OCI-LY1 (cell line): ENCODE data around the gene LYRM2.

Experiments used
- H2AFZ ChIP-seq: fragments of 200-600 bp; sonication (generic), shearing (Covaris generic); 2 replicates; pipeline ENCODE4 v1.6.0; 2014; ENCODE audit warnings: antibody characterized with exemption, mild to moderate bottlenecking, low read length
- H3F3A ChIP-seq: fragments of 200-600 bp; sonication (generic), shearing (Covaris generic); 2 replicates; pipeline ENCODE4 v1.6.0; 2014; ENCODE audit warnings: mild to moderate bottlenecking, antibody characterized with exemption, low read length, moderate library complexity; ENCODE audit not compliant: insufficient read depth
- H3K27ac ChIP-seq: fragments of 200-600 bp; sonication (generic); 2 replicates; pipeline ENCODE4 v1.5.1; 2014; ENCODE audit warnings: low read length, mixed run types, mild to moderate bottlenecking, low read depth; ENCODE audit not compliant: poor library complexity, severe bottlenecking
- H3K27me3 ChIP-seq: fragments of 200-600 bp; sonication (generic); 2 replicates; pipeline ENCODE4 v1.6.0; 2014; ENCODE audit warnings: antibody characterized with exemption, mild to moderate bottlenecking, low read length, moderate library complexity; ENCODE audit not compliant: insufficient read depth
- H3K36me3 ChIP-seq: fragments of 200-600 bp; sonication (generic); 2 replicates; pipeline ENCODE4 v1.6.1; 2014; ENCODE audit warnings: mild to moderate bottlenecking, antibody characterized with exemption, low read length, moderate library complexity, mixed read lengths; ENCODE audit not compliant: insufficient read depth
- H3K4me1 ChIP-seq: fragments of 200-600 bp; sonication (generic); 2 replicates; pipeline ENCODE4 v1.5.1; 2014; ENCODE audit warnings: mild to moderate bottlenecking, low read length, moderate library complexity; ENCODE audit not compliant: insufficient read depth, severe bottlenecking
- H3K4me2 ChIP-seq: fragments of 200-600 bp; sonication (generic), shearing (Covaris generic); 2 replicates; pipeline ENCODE4 v1.6.1; 2014; ENCODE audit warnings: low read length
- H3K4me3 ChIP-seq: fragments of 200-600 bp; sonication (generic); 2 replicates; pipeline ENCODE4 v1.5.1; 2014; ENCODE audit warnings: low read length, low read depth, mild to moderate bottlenecking, mixed read lengths; ENCODE audit not compliant: poor library complexity, severe bottlenecking
- H3K79me2 ChIP-seq: fragments of 200-600 bp; shearing (Covaris generic); 2 replicates; pipeline ENCODE4 v1.6.1; 2016; ENCODE audit warnings: mixed run types, low read length, mixed read lengths; ENCODE audit not compliant: insufficient read depth
- H3K9ac ChIP-seq: fragments of 200-600 bp; sonication (generic), shearing (Covaris generic); 2 replicates; pipeline ENCODE4 v1.6.1; 2014; ENCODE audit warnings: mild to moderate bottlenecking, low read length, mixed read lengths
- H3K9me2 ChIP-seq: fragments of 200-600 bp; sonication (generic), shearing (Covaris generic); 2 replicates; pipeline ENCODE4 v1.6.1; 2014; ENCODE audit warnings: low read depth, mild to moderate bottlenecking, low read length, mixed read lengths
- H3K9me3 ChIP-seq: fragments of 200-600 bp; shearing (Covaris generic); 2 replicates; pipeline ENCODE4 v1.6.1; 2014; ENCODE audit warnings: low read length, mixed read lengths
- H4K20me1 ChIP-seq: fragments of 200-600 bp; sonication (generic), shearing (Covaris generic); 2 replicates; pipeline ENCODE4 v1.6.0; 2016; ENCODE audit warnings: mild to moderate bottlenecking, low read length; ENCODE audit not compliant: insufficient read depth
- CTCF ChIP-seq: fragments of 200-600 bp; sonication (generic), shearing (Covaris generic); IDR thresholded peaks from 2 replicates; pipeline ENCODE4 v1.5.1; 2017; ENCODE audit warnings: mild to moderate bottlenecking, antibody characterized with exemption, low read length, moderate library complexity, mixed read lengths
- EZH2 ChIP-seq: fragments of 200-600 bp; sonication (generic), shearing (Covaris generic); IDR thresholded peaks from 2 replicates; pipeline ENCODE4 v1.8.0; 2017; ENCODE audit warnings: borderline replicate concordance, mixed run types, mild to moderate bottlenecking, antibody characterized with exemption, low read length, moderate library complexity, mixed read lengths

Gene LYRM2

GRCh38 chr6:89567630-89568390 is 70.7 kb downstream of the LYRM2 start:
- Histone ChIP-seq H2AFZ (no peak overlapping the region), H3K9ac (no peak overlapping the region), H3K9me3 (no peaks in the 10 kb centered on the region), H3K4me1 (no peaks in the 10 kb centered on the region), H3K27me3 (0 out of 2 replicates have a peak, but pooled peaks cover 6% of the 10 kb centered on the region), H3K4me2 (no peak overlapping the region), H3K36me3 (no peaks in the 10 kb centered on the region), H3K9me2 (no peaks in the 10 kb centered on the region), H3F3A (no peaks in the 10 kb centered on the region), H3K79me2 (no peaks in the 10 kb centered on the region), H4K20me1 (no peaks in the 10 kb centered on the region), H3K4me3 (no peak overlapping the region), H3K27ac (no peak overlapping the region)
- TF ChIP-seq CTCF = no peak
- TF ChIP-seq EZH2 = no peak

- Histone ChIP-seq H3K36me3 (no peaks in the 10 kb centered on the region), H3K79me2 (no peaks in the 10 kb centered on the region), H3K4me3 (no peak overlapping the region), H3K9me3 (no peaks in the 10 kb centered on the region), H3K27ac (no peak overlapping the region), H3K4me2 (no peak overlapping the region), H3F3A (no peaks in the 10 kb centered on the region), H3K4me1 (no peaks in the 10 kb centered on the region), H3K27me3 (0 out of 2 replicates have a peak, but pooled peaks cover 6% of the 10 kb centered on the region), H4K20me1 (no peaks in the 10 kb centered on the region), H2AFZ (no peak overlapping the region), H3K9ac (no peak overlapping the region), H3K9me2 (no peaks in the 10 kb centered on the region)
- TF ChIP-seq CTCF = no peak
- no peak for TF ChIP-seq EZH2
Measured at GRCh38 chr6:89566930-89567629, 71.5 kb downstream of the LYRM2 start.

DNA sequence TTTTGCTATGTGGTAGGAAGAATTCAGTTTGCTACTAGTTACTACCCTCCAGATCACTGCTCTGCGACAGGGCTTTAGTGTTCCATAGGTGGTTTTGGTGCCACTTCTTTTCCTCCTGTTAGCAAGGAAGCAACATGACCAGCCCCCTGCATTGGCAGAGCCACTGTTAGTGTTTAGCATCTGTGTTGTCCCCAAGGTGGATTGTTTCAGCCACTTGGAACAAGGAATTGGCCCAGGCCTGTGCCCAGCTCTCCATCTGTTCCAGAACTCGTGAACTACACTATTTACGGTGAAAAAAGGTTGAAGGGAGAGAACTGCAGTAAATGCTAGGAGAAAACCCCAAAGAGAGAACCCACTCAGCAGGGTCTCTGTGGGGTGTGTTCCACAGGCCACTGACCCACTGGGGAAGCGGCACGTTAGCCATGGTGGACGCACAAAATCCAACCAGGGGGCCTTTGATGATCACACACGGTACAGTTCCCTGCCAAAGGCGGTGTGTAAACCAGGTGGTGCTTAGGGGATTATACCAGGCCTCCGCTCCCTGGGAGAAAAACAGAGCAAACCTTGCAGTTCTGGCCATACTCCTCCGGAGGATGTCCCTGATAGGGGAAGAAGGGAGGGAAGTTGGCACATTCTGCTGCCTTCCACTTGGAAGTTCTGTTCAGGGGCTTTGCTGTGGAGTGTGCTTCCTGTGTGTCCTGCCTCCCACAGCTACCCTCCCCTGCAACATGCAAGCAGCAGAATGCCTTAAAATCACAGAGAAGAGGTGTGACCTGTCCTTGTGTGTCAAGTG is 72.3 kb downstream of the LYRM2 start:
- Histone ChIP-seq H3K4me2 (no peak overlapping the region), H4K20me1 (no peaks in the 10 kb centered on the region), H3K9ac (no peak overlapping the region), H3K36me3 (no peaks in the 10 kb centered on the region), H3K9me2 (no peaks in the 10 kb centered on the region), H3K9me3 (no peaks in the 10 kb centered on the region), H3K4me3 (no peak overlapping the region), H3F3A (no peaks in the 10 kb centered on the region), H3K27me3 (0 out of 2 replicates have a peak, but pooled peaks cover 6% of the 10 kb centered on the region), H3K4me1 (no peaks in the 10 kb centered on the region), H3K27ac (no peak overlapping the region), H3K79me2 (no peaks in the 10 kb centered on the region), H2AFZ (no peak overlapping the region)
- TF ChIP-seq EZH2 (no peak), CTCF (no peak)
